Stimulated activated CD8-positive, alpha-beta memory T cell treated with anti-CD3 and anti-CD28 coated beads, Interleukin-4, amount 100 ng/mL, for 48 hours (primary cell): ENCODE data around the gene TXNIP.
A peak's percentile ranks its signal among the peaks of the same experiment; 100 is the strongest.

Experiments used
- DNase-seq: peaks from one replicate; pipeline ENCODE4 v3.0.0-alpha.2; 2020

The TXNIP gene

GRCh38 chr1:145961425-145962156, 34.8 kb downstream of the TXNIP start:
- DNase-seq = peak; percentile 77

GRCh38 chr1:145961109-145961424, 35.3 kb downstream of the TXNIP start:
- DNase-seq = no peak

GRCh38 chr1:145960468-145961108, 35.8 kb downstream of the TXNIP start:
- DNase-seq = peak; percentile 74

GRCh38 chr1:145959957-145960467, 36.4 kb downstream of the TXNIP start:
- DNase-seq = no peak

DNA sequence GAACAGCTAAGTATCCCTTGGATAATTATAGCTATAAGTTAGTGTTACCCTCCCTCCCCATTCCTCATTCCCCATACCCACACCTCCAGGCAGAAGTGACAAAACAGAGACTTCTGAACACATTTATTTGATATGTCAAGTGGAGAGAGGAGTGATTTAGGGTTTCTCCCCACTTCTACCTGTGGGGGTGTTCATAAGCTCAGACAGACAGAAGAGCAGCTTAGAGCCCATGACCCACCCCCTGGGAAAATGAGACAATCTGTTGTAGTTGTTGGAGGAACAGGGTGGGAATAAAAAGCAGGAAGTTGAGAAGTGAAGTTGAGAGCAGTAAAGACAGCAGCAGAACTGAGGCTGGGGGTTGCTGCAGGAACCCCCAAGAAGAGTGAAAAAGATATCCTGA, 37.0 kb downstream of the TXNIP start:
- DNase-seq = no peak

GRCh38 chr1:145958734-145959133, 37.6 kb downstream of the TXNIP start:
- DNase-seq = no peak

DNA sequence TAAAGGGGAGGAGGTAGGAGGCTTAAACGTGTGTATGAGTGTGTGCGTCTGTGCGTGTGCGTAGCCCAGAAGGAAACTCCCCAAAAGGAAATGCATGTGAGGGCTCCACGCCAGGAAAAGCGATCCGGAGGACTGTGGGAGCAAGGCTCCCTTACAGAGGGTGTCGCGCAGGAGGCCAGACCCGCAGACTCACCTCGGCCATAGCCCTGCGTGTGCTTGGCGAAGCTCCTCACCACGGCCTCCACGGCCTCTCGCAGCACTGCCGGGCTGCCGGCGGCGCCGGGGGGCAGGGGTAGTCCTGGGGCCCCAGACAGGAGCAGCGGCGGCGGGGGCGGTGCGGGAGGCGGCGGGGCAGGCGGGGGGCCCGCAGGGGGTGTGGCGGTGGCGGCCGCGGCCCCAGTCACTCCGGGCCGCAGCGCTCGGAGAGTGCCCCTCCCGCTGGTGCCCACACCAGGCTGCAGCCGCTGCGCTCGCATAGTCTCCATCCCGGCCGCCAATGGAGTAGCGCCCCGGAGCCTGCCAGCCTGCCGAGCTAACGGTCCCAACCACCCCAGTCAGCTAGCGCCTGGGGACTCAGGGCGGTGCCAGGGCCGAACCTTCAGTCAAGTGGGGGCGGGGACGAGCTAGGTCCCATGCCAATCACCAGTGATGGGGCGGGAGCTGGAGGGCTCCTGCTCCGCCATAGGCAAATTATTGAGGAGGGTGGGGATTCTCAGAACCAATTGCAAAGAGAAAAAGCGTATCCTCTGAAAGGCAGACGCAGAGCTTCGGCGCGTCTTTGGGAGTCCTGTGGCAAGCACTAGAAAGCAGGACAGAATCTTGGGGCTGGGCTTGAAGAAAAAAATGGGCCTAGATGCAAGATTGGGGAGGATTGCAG, 38.7 kb downstream of the TXNIP start, which contains the start of gene LIX1L:
TSS of gene LIX1L (minus strand) at position 575 of the 877 bp plus-strand sequence. CDS start at position 485, 90 bp downstream.
- peak; percentile 96 for DNase-seq

- no peak for DNase-seq
Measured at GRCh38 chr1:145956781-145957442, 39.5 kb downstream of the TXNIP start.

DNA sequence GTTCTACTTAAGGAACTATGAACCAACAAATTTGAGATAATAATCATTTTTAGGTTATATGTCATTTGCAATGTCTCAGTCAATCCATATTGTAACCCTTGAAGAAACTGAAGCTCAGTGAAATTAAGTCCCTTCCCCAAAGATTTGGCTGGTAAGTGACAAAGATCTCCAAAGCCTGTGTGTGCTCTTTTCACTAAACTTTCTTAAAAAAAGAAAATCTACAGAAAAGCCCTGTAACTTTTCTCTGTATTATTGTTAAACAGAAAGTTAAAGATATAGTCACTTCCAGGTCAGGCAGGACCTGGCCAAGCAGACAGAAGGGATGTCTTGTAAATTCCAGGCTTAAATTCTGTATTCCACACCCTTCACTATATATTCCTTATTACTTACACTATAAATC, 40.0 kb downstream of the TXNIP start:
- no peak for DNase-seq

DNA sequence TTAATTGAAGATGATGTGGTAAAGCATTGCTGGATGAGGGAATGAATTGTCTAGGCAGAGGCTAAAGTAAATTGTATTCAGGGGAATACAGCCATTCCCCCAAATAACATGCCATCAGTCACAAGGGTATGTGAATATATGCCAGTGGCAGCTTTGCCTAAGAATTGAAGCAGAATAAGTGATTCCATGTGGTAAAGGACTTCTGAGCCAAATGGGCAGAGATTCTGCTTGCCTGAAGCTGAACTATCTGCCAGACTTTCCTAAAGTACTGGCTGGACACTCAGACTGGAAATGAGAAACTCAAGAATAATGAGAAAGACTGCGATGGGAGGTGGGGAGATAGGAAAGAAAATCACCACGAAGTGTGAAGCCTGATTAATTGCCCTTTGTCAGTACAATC, 40.9 kb downstream of the TXNIP start:
- DNase-seq = no peak

DNA sequence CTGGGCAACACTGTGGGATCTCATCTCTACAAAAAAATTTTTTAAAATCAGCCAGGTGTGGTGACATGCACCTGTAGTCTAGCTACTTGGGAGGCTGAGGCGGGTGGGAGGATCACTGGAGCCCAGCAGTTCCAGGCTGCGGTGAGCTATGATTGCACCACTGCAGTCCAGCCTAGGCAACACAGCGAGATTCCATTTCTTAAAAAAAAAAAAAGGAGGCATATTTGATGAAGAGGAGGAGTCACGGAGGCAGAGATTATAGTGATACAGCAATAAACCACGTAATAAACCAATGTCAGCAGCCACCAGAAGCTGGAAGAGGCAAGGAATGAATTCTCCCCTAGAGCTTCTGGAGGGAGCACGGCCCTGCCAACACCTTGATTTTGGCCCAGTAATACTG, 42.5 kb downstream of the TXNIP start:
- DNase-seq = no peak

- DNase-seq = no peak
Measured at GRCh38 chr1:145952903-145953302, 43.5 kb downstream of the TXNIP start.

GRCh38 chr1:145951526-145951925, 44.9 kb downstream of the TXNIP start:
- no peak for DNase-seq

DNA sequence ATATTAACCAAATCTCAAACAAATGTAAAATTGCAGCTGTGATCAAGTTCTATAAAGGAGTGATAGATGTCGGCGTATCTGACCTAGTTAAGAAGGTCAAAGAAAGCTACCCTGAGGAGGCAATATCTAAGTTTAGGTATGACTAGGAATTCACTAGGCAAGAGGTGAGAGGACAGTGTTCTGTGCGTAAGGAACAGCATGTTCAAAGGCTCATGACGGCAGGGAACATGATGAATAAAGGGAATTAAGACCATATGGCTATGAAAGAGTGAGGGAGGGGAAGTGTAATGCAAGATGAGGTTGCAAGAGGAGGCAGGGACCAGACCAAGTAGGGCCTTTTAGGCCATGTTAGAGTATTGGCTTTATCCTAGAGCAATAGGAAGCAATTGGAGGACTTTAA, 47.2 kb downstream of the TXNIP start:
- DNase-seq = no peak

- DNase-seq = no peak
Measured at GRCh38 chr1:145947551-145947950, 48.8 kb downstream of the TXNIP start.

DNA sequence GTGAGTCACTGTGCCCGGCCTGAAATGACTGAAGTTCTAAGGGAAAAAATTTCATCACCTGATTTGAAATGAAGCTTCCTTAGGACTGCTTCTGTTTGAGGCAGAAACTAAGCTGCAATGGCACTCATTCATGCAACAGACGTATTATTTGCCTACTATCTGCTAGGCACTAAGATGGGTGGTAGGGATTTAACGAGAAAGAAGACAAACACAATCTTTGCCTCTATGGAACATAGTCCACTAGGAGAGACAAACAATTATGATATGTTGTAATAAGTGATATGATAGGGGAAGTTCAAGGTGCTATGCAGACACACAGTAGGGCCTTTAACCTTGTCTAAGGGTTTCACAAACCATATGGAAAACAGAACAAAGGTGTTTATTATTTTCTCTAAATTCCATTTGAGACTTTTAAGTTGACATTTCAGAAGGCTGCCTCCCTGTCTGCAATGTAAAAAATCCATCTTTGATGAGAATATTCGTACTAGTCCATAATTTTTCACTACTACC, 49.8 kb downstream of the TXNIP start:
- no peak for DNase-seq

DNA sequence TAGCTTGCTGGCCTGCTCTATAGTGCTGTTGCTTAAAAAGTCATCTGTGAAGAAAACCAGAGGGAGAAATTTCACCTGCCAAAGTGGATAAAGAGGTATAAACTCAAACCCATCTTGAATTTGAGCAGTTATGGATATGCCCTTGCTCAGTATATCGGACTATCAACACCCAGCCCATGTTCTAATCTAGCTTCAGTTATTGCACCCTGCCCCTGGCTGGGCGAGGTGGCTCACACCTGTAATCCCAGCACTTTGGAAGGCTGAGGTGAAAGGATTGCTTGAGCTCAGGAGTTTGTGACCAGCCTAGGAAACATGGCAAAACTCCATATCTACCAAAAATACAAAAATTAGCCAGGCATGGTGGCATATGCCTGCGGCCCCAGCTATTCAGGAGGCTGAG, 51.8 kb downstream of the TXNIP start:
- no peak for DNase-seq

DNA sequence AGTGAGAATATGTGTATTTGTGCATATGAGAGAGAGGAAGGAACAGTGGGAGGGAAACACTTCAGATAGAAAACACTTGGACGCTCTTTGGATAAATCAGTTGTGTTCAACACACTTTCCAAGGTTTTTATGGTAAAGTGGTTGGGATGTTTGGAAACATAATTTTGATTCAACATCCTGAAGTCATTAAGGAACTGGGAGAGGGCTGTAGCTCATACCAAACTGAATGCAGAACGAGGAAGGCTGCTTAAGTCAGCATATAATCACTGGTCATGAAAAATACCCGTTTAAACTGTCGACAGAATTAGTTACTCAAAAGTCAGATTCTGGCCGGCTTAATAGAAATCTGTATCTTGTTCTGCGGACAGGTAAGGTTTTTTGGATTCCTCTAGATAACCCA, 53.5 kb downstream of the TXNIP start:
- no peak for DNase-seq
